HPDE6-E6E7 (cell line): ENCODE measurements around the gene SCFD2.
"Not testable (repeated sequence)": the region's sequence is repeated elsewhere in the genome, so short reads cannot be mapped to it uniquely, and the experiment has no call there.

Experiments used
- DNase-seq: peaks from one replicate; pipeline ENCODE4 v3.0.0; 2011; ENCODE audit warnings: missing footprints; ENCODE audit errors: extremely low spot score

Gene SCFD2

GRCh38 chr4:53139256-53139655 lies 226.6 kb downstream of the SCFD2 start:
- not testable (repeated sequence) for DNase-seq

- DNase-seq, result no peak
These were observed 228.4 kb downstream of the SCFD2 start for GRCh38 chr4:53137468-53137867.

GRCh38 chr4:53136954-53137353 lies 228.9 kb downstream of the SCFD2 start:
- DNase-seq, result no peak

- DNase-seq, result no peak
These were observed 233.5 kb downstream of the SCFD2 start for GRCh38 chr4:53132132-53132891.

GRCh38 chr4:53131562-53131925 lies 234.3 kb downstream of the SCFD2 start:
- DNase-seq, result no peak

- DNase-seq, result no peak
These were observed 234.8 kb downstream of the SCFD2 start for GRCh38 chr4:53130896-53131561.

GRCh38 chr4:53128706-53129357 lies 237.0 kb downstream of the SCFD2 start:
- DNase-seq, result no peak

GRCh38 chr4:53128231-53128630 lies 237.6 kb downstream of the SCFD2 start:
- no peak for DNase-seq

- DNase-seq, result no peak
These were observed 238.5 kb downstream of the SCFD2 start for GRCh38 chr4:53127365-53127764.

- no peak for DNase-seq
These were observed 239.8 kb downstream of the SCFD2 start for GRCh38 chr4:53126099-53126498.

GRCh38 chr4:53123819-53124218 lies 242.0 kb downstream of the SCFD2 start:
- DNase-seq, result no peak

- no peak for DNase-seq
These were observed 242.7 kb downstream of the SCFD2 start for GRCh38 chr4:53123171-53123570.

- DNase-seq, result no peak
These were observed 243.4 kb downstream of the SCFD2 start for GRCh38 chr4:53122280-53123116.

GRCh38 chr4:53121264-53121865 lies 244.5 kb downstream of the SCFD2 start:
- DNase-seq, result no peak

- no peak for DNase-seq
These were observed 245.1 kb downstream of the SCFD2 start for GRCh38 chr4:53120778-53121177.

GRCh38 chr4:53119680-53120079 lies 246.2 kb downstream of the SCFD2 start:
- DNase-seq, result peak; percentile 19

GRCh38 chr4:53118676-53119075 lies 247.2 kb downstream of the SCFD2 start:
- no peak for DNase-seq

GRCh38 chr4:53116954-53117353 lies 248.9 kb downstream of the SCFD2 start:
- no peak for DNase-seq

- no peak for DNase-seq
These were observed 252.2 kb downstream of the SCFD2 start for GRCh38 chr4:53113431-53114225.

- no peak for DNase-seq
These were observed 260.5 kb downstream of the SCFD2 start for GRCh38 chr4:53105313-53105712.

GRCh38 chr4:53103481-53103880 lies 262.4 kb downstream of the SCFD2 start:
- no peak for DNase-seq
